HCT116 (cell line): ENCODE results near the gene CBX3. TPM values are rescaled to one million over a fixed set of nuclear protein-coding genes. Genes with fewer than 3 reads are reported as not detected.

Experiments used
- ATAC-seq: fragments of 200-7000 bp; cut with Tn5 transposase; 2 replicates; pipeline ENCODE4 v1.9.1; 2020; ENCODE audit warnings: mild to moderate bottlenecking, moderate library complexity
- BruUV-seq: library from RNA; stranded (reverse); fragments of 400-500 nt; replicated peaks from 2 replicates; lab custom pipeline; 2021; lab: Mats Ljungman, UMichigan
- CTCF ChIA-PET: fragments of 300-600 bp; sonication (Branson Sonifier 250); formaldehyde crosslinking; loops from one replicate; lab custom pipeline; 2021; ENCODE audit warnings: antibody characterized with exemption; lab: Charles Lee
- POLR2A ChIA-PET: fragments of 300-600, 350-600 bp; sonication (Branson Sonifier 250); formaldehyde crosslinking; loops from one replicate; lab custom pipeline; 2021; ENCODE audit warnings: antibody characterized with exemption; lab: Charles Lee
- RAD21 ChIA-PET, 2 experiments: fragments of 300-600 bp; sonication (Branson Sonifier 250); formaldehyde crosslinking; loops; one replicate each; lab custom pipeline; 2023; ENCODE audit warnings: low total read pairs in 2 of 2; ENCODE audit not compliant: uncharacterized antibody in 2 of 2, unreplicated experiment in 2 of 2, low non-redundant PET in 1 of 2; lab: Charles Lee
- DNase-seq: peaks from one replicate; pipeline ENCODE4 v3.0.0-alpha.2; 2010; ENCODE audit warnings: low read depth, low spot score
- H2AFZ ChIP-seq: fragments of 200-600 bp; shearing (Covaris generic), sonication (generic); 2 replicates; pipeline ENCODE4 v1.6.1; 2017; ENCODE audit warnings: low read depth, mixed run types, mixed read lengths, antibody characterized with exemption, low read length; ENCODE audit not compliant: poor library complexity, severe bottlenecking
- H3K27ac ChIP-seq: 2 replicates; pipeline ENCODE4 v1.5.1; 2012; ENCODE audit warnings: low read depth, low read length
- H3K27me3 ChIP-seq: fragments of 200-600 bp; sonication (generic); 2 replicates; pipeline ENCODE4 v1.6.1; 2016; ENCODE audit warnings: mixed run types, low read length, mixed read lengths; ENCODE audit not compliant: insufficient read depth
- H3K36me3 ChIP-seq, 2 experiments: fragments of 200-500 bp in 1 of 2; fragments of 200-600 bp in 1 of 2; sonication (Bioruptor generic) in 1 of 2; sonication (generic) in 1 of 2; 2 replicates each; pipeline versions ENCODE4 v1.5.1 to v1.6.1; 2014 to 2016; ENCODE audit warnings: low read length in 2 of 2, inconsistent platforms in 1 of 2, mixed read lengths in 1 of 2, mixed run types in 1 of 2; ENCODE audit not compliant: insufficient read depth in 2 of 2, control insufficient read depth in 1 of 2
- H3K4me1 ChIP-seq, 2 experiments: fragments of 200-600 bp in 1 of 2; sonication (generic) in 1 of 2; 2 replicates each; pipeline versions ENCODE4 v1.5.1 to v1.6.1; 2012 to 2017; ENCODE audit warnings: low read length in 2 of 2, inconsistent platforms in 1 of 2, mild to moderate bottlenecking in 1 of 2, mixed read lengths in 1 of 2, mixed run types in 1 of 2, moderate library complexity in 1 of 2; ENCODE audit not compliant: insufficient read depth in 2 of 2, control insufficient read depth in 1 of 2
- H3K4me2 ChIP-seq: fragments of 200-600 bp; sonication (generic); 2 replicates; pipeline ENCODE4 v1.6.1; 2017; ENCODE audit warnings: mixed run types, low read length, mixed read lengths
- H3K4me3 ChIP-seq, 2 experiments: fragments of 200-600 bp in 1 of 2; sonication (generic) in 1 of 2; replicated peaks in 1 of 2; 2 replicates each; pipeline ENCODE4 v1.5.1; 2011 to 2016; ENCODE audit warnings: low read length in 2 of 2, control low read depth in 1 of 2, low read depth in 1 of 2, mild to moderate bottlenecking in 1 of 2, mixed read lengths in 1 of 2, mixed run types in 1 of 2
- H3K79me2 ChIP-seq: fragments of 200-600 bp; sonication (generic); 2 replicates; pipeline ENCODE4 v1.6.1; 2017; ENCODE audit warnings: mild to moderate bottlenecking, mixed run types, low read length, moderate library complexity, mixed read lengths; ENCODE audit not compliant: insufficient read depth
- H3K9ac ChIP-seq: fragments of 200-600 bp; sonication (generic); 2 replicates; pipeline ENCODE4 v1.6.1; 2016; ENCODE audit warnings: low read length, mixed read lengths
- H3K9me2 ChIP-seq: fragments of 200-600 bp; sonication (generic), shearing (Covaris generic); 2 replicates; pipeline ENCODE4 v1.6.1; 2017; ENCODE audit warnings: mixed run types, mild to moderate bottlenecking, moderate library complexity; ENCODE audit not compliant: insufficient read depth
- H3K9me3 ChIP-seq, 2 experiments: fragments of 200-500 bp in 1 of 2; fragments of 200-600 bp in 1 of 2; sonication (Bioruptor generic) in 1 of 2; sonication (generic) in 1 of 2; 2 replicates each; pipeline ENCODE4 v1.6.1; 2014 to 2017; ENCODE audit warnings: low read length in 2 of 2, mixed read lengths in 2 of 2, inconsistent platforms in 1 of 2, low read depth in 1 of 2, mild to moderate bottlenecking in 1 of 2, mixed run types in 1 of 2, moderate library complexity in 1 of 2; ENCODE audit not compliant: control insufficient read depth in 1 of 2, insufficient read depth in 1 of 2
- H4K20me1 ChIP-seq: fragments of 200-600 bp; sonication (generic), shearing (Covaris generic); 2 replicates; pipeline ENCODE4 v1.6.1; 2017; ENCODE audit warnings: mixed run types, mild to moderate bottlenecking, moderate library complexity; ENCODE audit not compliant: insufficient read depth
- ATF3 ChIP-seq: IDR thresholded peaks from 2 replicates; pipeline ENCODE4 v1.6.1; 2012
- CEBPB ChIP-seq: IDR thresholded peaks from 2 replicates; pipeline ENCODE4 v1.6.1; 2012; ENCODE audit warnings: low read depth
- CTCF ChIP-seq, 3 experiments: fragments of 200-600 bp in 1 of 3; sonication (generic) in 1 of 3; IDR thresholded peaks in 2 of 3; conservative IDR thresholded peaks in 1 of 3; 2 replicates each; pipeline ENCODE4 v1.5.1; 2012 to 2017; ENCODE audit warnings: low read depth in 2 of 3, low read length in 2 of 3, antibody characterized with exemption in 1 of 3, borderline replicate concordance in 1 of 3, control low read depth in 1 of 3, mild to moderate bottlenecking in 1 of 3, mixed read lengths in 1 of 3, mixed run types in 1 of 3, moderate library complexity in 1 of 3; ENCODE audit not compliant: insufficient read depth in 1 of 3
- EZH2 ChIP-seq: fragments of 200-600 bp; sonication (generic); IDR thresholded peaks from 2 replicates; pipeline ENCODE4 v1.6.1; 2017; ENCODE audit warnings: antibody characterized with exemption, mixed run types
- EZH2phosphoT487 ChIP-seq: fragments of 200-600 bp; IDR thresholded peaks from 2 replicates; pipeline ENCODE4 v1.6.1; 2018; ENCODE audit warnings: antibody characterized with exemption, borderline replicate concordance
- JUND ChIP-seq: IDR thresholded peaks from 2 replicates; pipeline ENCODE4 v1.6.1; 2012
- MAX ChIP-seq: IDR thresholded peaks from 2 replicates; pipeline ENCODE4 v1.6.1; 2012
- POLR2A ChIP-seq: IDR thresholded peaks from 2 replicates; pipeline ENCODE4 v1.7.0; 2011; ENCODE audit warnings: borderline replicate concordance; ENCODE audit not compliant: insufficient read depth, insufficient read length; ENCODE audit errors: extremely low read depth
- ZFX ChIP-seq: fragments of 450-650 bp; IDR thresholded peaks from 2 replicates; pipeline ENCODE4 v1.6.1; 2017
- intact Hi-C: fragments of 100-400 bp; cut with micrococcal nuclease; formaldehyde crosslinking; loops from 2 replicates; pipeline ENCODE4 v1.10.0; 2022
- total RNA-seq: library from RNA; stranded (reverse); gene quantifications from one replicate; pipeline ENCODE4 v1.2.1, GENCODE V29; 2021; ENCODE audit not compliant: unreplicated experiment

CBX3 gene
- total RNA-seq, 1 experiment from 2014 or later = 274 TPM

DNA sequence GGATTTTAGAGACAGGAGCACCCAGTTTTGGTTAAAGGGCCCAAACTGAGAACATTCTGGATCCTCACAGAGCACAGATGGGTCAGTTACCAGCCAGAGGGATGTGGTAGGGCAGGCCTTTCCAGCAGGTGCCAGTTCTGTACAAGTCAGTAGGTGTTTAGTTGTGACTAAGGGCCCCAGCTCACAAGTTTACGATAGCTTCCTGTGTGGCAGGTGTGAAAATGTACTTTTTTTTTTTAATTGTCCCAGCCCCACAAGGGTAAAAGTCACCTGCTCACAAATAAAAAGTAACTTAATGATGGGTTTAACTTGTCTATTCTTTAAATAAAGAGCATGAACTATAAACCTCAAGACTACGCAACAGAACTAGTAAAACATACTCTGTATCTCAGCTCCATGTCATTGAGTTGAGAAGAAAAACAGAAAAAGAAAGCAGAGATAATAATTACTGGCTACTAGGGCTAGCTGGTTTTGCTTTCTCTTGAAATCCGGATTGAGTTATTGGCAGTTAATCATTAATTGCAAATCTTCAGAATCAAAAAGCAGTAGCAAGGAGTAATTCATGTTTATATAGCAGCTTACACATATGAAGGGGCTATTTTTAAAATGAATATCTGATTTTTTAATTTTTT lies 34.1 kb upstream of the CBX3 start (continued):
- TF ChIP-seq ATF3 (no peak), ZFX (no peak), MAX (no peak), POLR2A (no peak), CEBPB (no peak), JUND (no peak), EZH2phosphoT487 (no peak)

DNA sequence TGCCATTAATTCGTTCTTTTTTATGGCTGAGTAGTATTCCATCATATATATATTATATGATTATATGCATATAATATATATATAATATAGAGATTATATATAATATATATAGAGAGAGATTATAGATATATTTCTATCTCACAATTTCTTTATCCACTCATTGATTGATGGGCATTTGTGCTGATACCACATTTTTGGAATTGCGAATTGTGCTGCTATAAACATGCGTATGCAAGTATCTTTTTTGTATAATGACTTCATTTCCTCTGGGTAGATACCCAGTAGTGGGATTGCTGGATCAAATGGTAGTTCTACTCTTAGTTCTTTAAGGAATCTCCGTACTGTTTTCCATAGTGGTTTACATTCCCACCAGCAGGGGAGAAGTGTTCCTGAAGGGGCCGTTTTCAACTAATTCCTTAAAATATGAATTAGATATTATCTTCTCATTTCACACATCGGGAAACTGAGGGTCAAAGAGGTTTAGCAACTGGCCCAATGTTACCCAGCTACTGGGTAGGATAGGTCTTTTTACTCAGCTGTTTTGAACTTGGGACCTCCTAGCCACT lies 33.0 kb upstream of the CBX3 start:
- Histone ChIP-seq H4K20me1 (no peaks in the 10 kb centered on the region), H3K9me3 (no peaks in the 10 kb centered on the region), H3K27ac (no peak overlapping the region), H3K4me3 (no peak overlapping the region), H3K4me2 (no peak overlapping the region), H3K36me3 (no peaks in the 10 kb centered on the region), H3K27me3 (no peaks in the 10 kb centered on the region), H3K79me2 (peaks cover 8% of the 10 kb centered on the region; the same call in 1 of the 2 replicates), H3K9me2 (no peaks in the 10 kb centered on the region), H3K4me1 (peaks cover 5 to 8% of the 10 kb centered on the region in 2 experiments; a peak in 2 of 4 replicates), H3K9ac (no peak overlapping the region), H2AFZ (no peak overlapping the region)
- TF ChIP-seq EZH2 = no peak
- peak in 2 of 3 experiments; percentile 22 to 38; a peak in 3 of 6 replicates for TF ChIP-seq CTCF (IDR thresholded peaks at IDR 0.05 in 2 of 3, conservative IDR thresholded peaks at IDR 0.05 in 1 of 3; ENCODE audit: borderline replicate concordance in 1 of 3, insufficient read depth in 1 of 3, low read depth in 2 of 3, low read length in 2 of 3)
- intact Hi-C loops = no loop called here
- CTCF ChIA-PET = no interaction called here
- POLR2A ChIA-PET = no interaction called here
- no peak for DNase-seq
- no TSS peak for BruUV-seq
- ATAC-seq = no peak
- RAD21 ChIA-PET = no interaction called here
